Measurements from ENCODE around the gene TBXT.
"Not testable (repeated sequence)": the region's sequence is repeated elsewhere in the genome, so short reads cannot be mapped to it uniquely, and the experiment has no call there.

Gene TBXT

GRCh38 chr6:166162599-166163342 is 4.9 kb downstream of the TBXT start:
- Mint-ChIP-seq H3K36me3 (ENCODE audit: low read depth) (no peaks in the 10 kb centered on the region), H3K27ac (no peak overlapping the region), H3K9me3 (no peaks in the 10 kb centered on the region), H3K4me3 (no peak overlapping the region), H3K27me3 (ENCODE audit: low read depth) (peaks cover 36% of the 10 kb centered on the region), H3K4me1 (ENCODE audit: low read depth) (no peaks in the 10 kb centered on the region)

- Mint-ChIP-seq H3K27me3 (ENCODE audit: low read depth) (peaks cover 7% of the 10 kb centered on the region), H3K4me3 (no peak overlapping the region), H3K36me3 (ENCODE audit: low read depth) (no peaks in the 10 kb centered on the region), H3K9me3 (no peaks in the 10 kb centered on the region), H3K4me1 (ENCODE audit: low read depth) (no peaks in the 10 kb centered on the region), H3K27ac (no peak overlapping the region)
Measured at GRCh38 chr6:166157930-166158617, 9.6 kb downstream of the TBXT start.

- Mint-ChIP-seq H3K27ac (no peak overlapping the region), H3K4me3 (no peak overlapping the region), H3K27me3 (ENCODE audit: low read depth) (peaks cover 7% of the 10 kb centered on the region), H3K36me3 (ENCODE audit: low read depth) (no peaks in the 10 kb centered on the region), H3K4me1 (ENCODE audit: low read depth) (no peaks in the 10 kb centered on the region), H3K9me3 (peaks cover under 1% of the 10 kb centered on the region)
Measured at GRCh38 chr6:166156942-166157341, 10.7 kb downstream of the TBXT start.

- H3K4me3 Mint-ChIP-seq = no peak overlapping the region
- peaks cover 9% of the 10 kb centered on the region for H3K9me3 Mint-ChIP-seq
- H3K27ac Mint-ChIP-seq = no peak overlapping the region
- no peaks in the 10 kb centered on the region for H3K36me3 Mint-ChIP-seq (ENCODE audit: low read depth)
- no peaks in the 10 kb centered on the region for H3K4me1 Mint-ChIP-seq (ENCODE audit: low read depth)
- no peaks in the 10 kb centered on the region for H3K27me3 Mint-ChIP-seq (ENCODE audit: low read depth)
Measured at GRCh38 chr6:166153966-166154365, 13.7 kb downstream of the TBXT start.

GRCh38 chr6:166152660-166153059 is 15.0 kb downstream of the TBXT start:
- H3K4me1 Mint-ChIP-seq (ENCODE audit: low read depth) = no peaks in the 10 kb centered on the region
- no peaks in the 10 kb centered on the region for H3K36me3 Mint-ChIP-seq (ENCODE audit: low read depth)
- no peak overlapping the region for H3K27ac Mint-ChIP-seq
- no peak overlapping the region for H3K4me3 Mint-ChIP-seq
- no peaks in the 10 kb centered on the region for H3K27me3 Mint-ChIP-seq (ENCODE audit: low read depth)
- H3K9me3 Mint-ChIP-seq = peaks cover 9% of the 10 kb centered on the region

GRCh38 chr6:166151798-166152197 is 15.9 kb downstream of the TBXT start:
- Mint-ChIP-seq H3K9me3 (peaks cover 9% of the 10 kb centered on the region), H3K4me3 (no peak overlapping the region), H3K27me3 (ENCODE audit: low read depth) (no peaks in the 10 kb centered on the region), H3K36me3 (ENCODE audit: low read depth) (no peaks in the 10 kb centered on the region), H3K27ac (no peak overlapping the region), H3K4me1 (ENCODE audit: low read depth) (no peaks in the 10 kb centered on the region)

- H3K36me3 Mint-ChIP-seq (ENCODE audit: low read depth) = no peaks in the 10 kb centered on the region
- H3K27me3 Mint-ChIP-seq (ENCODE audit: low read depth) = peaks cover 9% of the 10 kb centered on the region
- no peak overlapping the region for H3K27ac Mint-ChIP-seq
- no peak overlapping the region for H3K4me3 Mint-ChIP-seq
- no peaks in the 10 kb centered on the region for H3K4me1 Mint-ChIP-seq (ENCODE audit: low read depth)
- no peaks in the 10 kb centered on the region for H3K9me3 Mint-ChIP-seq
Measured at GRCh38 chr6:166145751-166146150, 21.9 kb downstream of the TBXT start.

GRCh38 chr6:166143011-166143410 is 24.6 kb downstream of the TBXT start:
- Mint-ChIP-seq H3K27ac (no peak overlapping the region), H3K4me1 (ENCODE audit: low read depth) (no peaks in the 10 kb centered on the region), H3K27me3 (ENCODE audit: low read depth) (peaks cover 9% of the 10 kb centered on the region), H3K9me3 (no peaks in the 10 kb centered on the region), H3K4me3 (no peak overlapping the region), H3K36me3 (ENCODE audit: low read depth) (no peaks in the 10 kb centered on the region)

GRCh38 chr6:166127624-166128472 is 39.8 kb downstream of the TBXT start:
- Mint-ChIP-seq H3K36me3 (ENCODE audit: low read depth) (no peaks in the 10 kb centered on the region), H3K27ac (no peak overlapping the region), H3K4me3 (no peak overlapping the region), H3K9me3 (no peaks in the 10 kb centered on the region), H3K27me3 (ENCODE audit: low read depth) (peaks cover 3% of the 10 kb centered on the region), H3K4me1 (ENCODE audit: low read depth) (no peaks in the 10 kb centered on the region)

- H3K27me3 Mint-ChIP-seq (ENCODE audit: low read depth); H3K36me3 Mint-ChIP-seq (ENCODE audit: low read depth); H3K4me3 Mint-ChIP-seq; H3K4me1 Mint-ChIP-seq (ENCODE audit: low read depth); H3K27ac Mint-ChIP-seq; H3K9me3 Mint-ChIP-seq: not testable (repeated sequence)
Measured at GRCh38 chr6:166123115-166123514, 44.5 kb downstream of the TBXT start.

GRCh38 chr6:166121726-166122125 is 45.9 kb downstream of the TBXT start:
- Mint-ChIP-seq H3K9me3 (no peaks in the 10 kb centered on the region), H3K36me3 (ENCODE audit: low read depth) (no peaks in the 10 kb centered on the region), H3K4me1 (ENCODE audit: low read depth) (no peaks in the 10 kb centered on the region), H3K4me3 (no peak overlapping the region), H3K27me3 (ENCODE audit: low read depth) (no peaks in the 10 kb centered on the region), H3K27ac (no peak overlapping the region)

- Mint-ChIP-seq H3K9me3 (peaks cover 6% of the 10 kb centered on the region), H3K27me3 (ENCODE audit: low read depth) (no peaks in the 10 kb centered on the region), H3K4me3 (no peak overlapping the region), H3K27ac (no peak overlapping the region), H3K4me1 (ENCODE audit: low read depth) (no peaks in the 10 kb centered on the region), H3K36me3 (ENCODE audit: low read depth) (no peaks in the 10 kb centered on the region)
Measured at GRCh38 chr6:166119116-166119911, 48.3 kb downstream of the TBXT start.

- no peaks in the 10 kb centered on the region for H3K27me3 Mint-ChIP-seq (ENCODE audit: low read depth)
- H3K36me3 Mint-ChIP-seq (ENCODE audit: low read depth) = no peaks in the 10 kb centered on the region
- H3K27ac Mint-ChIP-seq = no peak overlapping the region
- H3K9me3 Mint-ChIP-seq = peaks cover 6% of the 10 kb centered on the region
- no peaks in the 10 kb centered on the region for H3K4me1 Mint-ChIP-seq (ENCODE audit: low read depth)
- no peak overlapping the region for H3K4me3 Mint-ChIP-seq
Measured at GRCh38 chr6:166115609-166116008, 52.0 kb downstream of the TBXT start.

- Mint-ChIP-seq H3K27me3 (ENCODE audit: low read depth) (peaks cover 9% of the 10 kb centered on the region), H3K9me3 (peaks cover 6% of the 10 kb centered on the region), H3K27ac (no peak overlapping the region), H3K4me1 (ENCODE audit: low read depth) (no peaks in the 10 kb centered on the region), H3K4me3 (no peak overlapping the region), H3K36me3 (ENCODE audit: low read depth) (no peaks in the 10 kb centered on the region)
Measured at GRCh38 chr6:166112580-166112979, 55.1 kb downstream of the TBXT start.

Measured in T-helper 1 cell treated with Interleukin-12 subunit alpha and Interleukin-12 subunit beta and Interleukin-4 antibody, amounts not matched to agents 30 μg/mL and 1 μg/mL, for 36 hours (primary cell).